Adrenal gland (tissue), 5 donors: ENCODE results near the gene GALNT9.

Source experiments
- POLR2A ChIP-seq, 2 donors: fragments of 450-650 bp; IDR thresholded peaks; one replicate each; pipeline ENCODE4 v1.6.1; 2017; ENCODE audit warnings: antibody characterized with exemption in 2 of 2, mild to moderate bottlenecking in 2 of 2, moderate library complexity in 1 of 2
- TF ChIP-seq, protein P1 (sequence below), 6 experiments: fragments of 450-650 bp in 4 of 6; fragments of 200-600 bp in 2 of 6; sonication (generic) in 1 of 6; IDR thresholded peaks; 1 replicate in 5 of 6; 2 replicates in 1 of 6; pipeline versions ENCODE4 v1.5.1 to v1.8.0; 2016 to 2021; ENCODE audit warnings: antibody characterized with exemption in 6 of 6, mild to moderate bottlenecking in 2 of 6, moderate library complexity in 1 of 6
- donor health status: DM: no; HTN: no; CAD: no.

DNA sequence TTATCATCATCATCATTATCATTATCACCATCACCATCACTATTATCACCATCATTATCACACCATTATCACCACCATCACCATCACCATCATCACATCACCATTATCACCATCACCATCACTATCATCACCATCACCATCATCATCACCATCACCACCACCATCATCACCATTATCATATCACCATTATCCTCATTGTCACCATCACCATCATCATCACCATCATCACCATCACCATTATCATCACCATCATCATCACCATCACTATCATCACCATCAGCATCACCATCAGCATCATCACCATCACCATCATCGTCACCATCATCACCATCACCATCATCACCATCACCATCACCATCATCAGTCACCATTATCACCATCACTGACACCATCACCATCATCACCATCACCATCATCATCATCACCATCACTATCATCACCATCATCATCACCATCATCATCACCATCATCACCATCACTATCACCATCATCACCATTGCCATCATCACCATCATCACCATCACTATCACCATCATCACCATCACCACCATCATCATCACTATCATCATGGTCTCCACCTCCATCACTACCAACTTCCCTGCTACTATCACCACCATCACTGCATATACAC lies 20.2 kb upstream of the GALNT9 start:
- TF ChIP-seq, protein P1, sequence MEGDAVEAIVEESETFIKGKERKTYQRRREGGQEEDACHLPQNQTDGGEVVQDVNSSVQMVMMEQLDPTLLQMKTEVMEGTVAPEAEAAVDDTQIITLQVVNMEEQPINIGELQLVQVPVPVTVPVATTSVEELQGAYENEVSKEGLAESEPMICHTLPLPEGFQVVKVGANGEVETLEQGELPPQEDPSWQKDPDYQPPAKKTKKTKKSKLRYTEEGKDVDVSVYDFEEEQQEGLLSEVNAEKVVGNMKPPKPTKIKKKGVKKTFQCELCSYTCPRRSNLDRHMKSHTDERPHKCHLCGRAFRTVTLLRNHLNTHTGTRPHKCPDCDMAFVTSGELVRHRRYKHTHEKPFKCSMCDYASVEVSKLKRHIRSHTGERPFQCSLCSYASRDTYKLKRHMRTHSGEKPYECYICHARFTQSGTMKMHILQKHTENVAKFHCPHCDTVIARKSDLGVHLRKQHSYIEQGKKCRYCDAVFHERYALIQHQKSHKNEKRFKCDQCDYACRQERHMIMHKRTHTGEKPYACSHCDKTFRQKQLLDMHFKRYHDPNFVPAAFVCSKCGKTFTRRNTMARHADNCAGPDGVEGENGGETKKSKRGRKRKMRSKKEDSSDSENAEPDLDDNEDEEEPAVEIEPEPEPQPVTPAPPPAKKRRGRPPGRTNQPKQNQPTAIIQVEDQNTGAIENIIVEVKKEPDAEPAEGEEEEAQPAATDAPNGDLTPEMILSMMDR (IDR thresholded peaks at IDR 0.05) = no peak
- TF ChIP-seq POLR2A (IDR thresholded peaks at IDR 0.05) = no peak
